BJ (cell line): ENCODE results near the gene GABRR2. TPM values are rescaled to one million over a fixed set of nuclear protein-coding genes. Genes with fewer than 3 reads are reported as not detected.
A peak's percentile ranks its signal among the peaks of the same experiment; 100 is the strongest.

Source experiments
- CTCF ChIA-PET: fragments of 350-600 bp; formaldehyde crosslinking; extraction: SDS; loops from one replicate; lab custom pipeline; 2021; ENCODE audit warnings: antibody characterized with exemption, inconsistent platforms; lab: Yijun Ruan, JAX
- POLR2A ChIA-PET: fragments of 300-600 bp; sonication (Branson Sonifier 250); formaldehyde crosslinking; extraction: SDS; loops from one replicate; lab custom pipeline; 2021; ENCODE audit warnings: antibody characterized with exemption; lab: Charles Lee
- DNase-seq: peaks from one replicate; pipeline ENCODE4 v3.0.0-alpha.2; 2011; ENCODE audit warnings: low read depth
- H3K27me3 ChIP-seq: 2 replicates; pipeline ENCODE4 v1.6.0; 2011; ENCODE audit warnings: low read length; ENCODE audit not compliant: control insufficient read depth, insufficient read depth
- H3K36me3 ChIP-seq: 2 replicates; pipeline ENCODE4 v1.5.1; 2011; ENCODE audit warnings: low read length; ENCODE audit not compliant: control insufficient read depth, insufficient read depth
- H3K4me3 ChIP-seq: 2 replicates; pipeline ENCODE4 v1.5.1; 2011; ENCODE audit warnings: low read depth, mild to moderate bottlenecking, control low read depth, low read length
- CTCF ChIP-seq: IDR thresholded peaks from 2 replicates; pipeline ENCODE4 v1.5.1; 2011; ENCODE audit warnings: low read depth, mild to moderate bottlenecking, control low read depth, inconsistent platforms, low read length, moderate library complexity; ENCODE audit not compliant: insufficient read depth
- polyA plus RNA-seq: library from polyadenylated mRNA; depleted of rRNA; stranded (reverse); fragments of >200 nt; gene quantifications from 2 replicates; pipeline ENCODE4 v1.2.3, GENCODE V29; 2011

GABRR2 gene
- polyA plus RNA-seq, 1 experiment, result 0.31 TPM

- Histone ChIP-seq H3K4me3 (no peak overlapping the region), H3K27me3 (no peaks in the 10 kb centered on the region), H3K36me3 (no peaks in the 10 kb centered on the region)
- no peak for TF ChIP-seq CTCF
- CTCF ChIA-PET, result interaction anchor here (0.7 to 2.1 kb wide), 2 partner anchors 268 to 332 kb away, joined by 3 to 6 read pairs; no protein-coding TSS in a partner anchor
- POLR2A ChIA-PET, result no interaction called here
- DNase-seq, result no peak
These were observed 63.9 kb downstream of the GABRR2 start for GRCh38 chr6:89251170-89251569.

GRCh38 chr6:89250239-89250638 is 64.9 kb downstream of the GABRR2 start:
- H3K36me3 ChIP-seq, result no peaks in the 10 kb centered on the region
- DNase-seq, result no peak
- no peak for TF ChIP-seq CTCF
- H3K27me3 ChIP-seq, result no peaks in the 10 kb centered on the region
- ChIA-PET POLR2A (no interaction called here), CTCF (interaction anchor here (1.0 to 2.1 kb wide), 2 partner anchors 127 to 267 kb away, joined by 3 to 6 read pairs; no protein-coding TSS in a partner anchor)
- H3K4me3 ChIP-seq, result no peak overlapping the region

- no peaks in the 10 kb centered on the region for H3K36me3 ChIP-seq
- H3K4me3 ChIP-seq, result no peak overlapping the region
- DNase-seq, result no peak
- no peak for TF ChIP-seq CTCF
- peaks cover 2% of the 10 kb centered on the region; the same call in 1 of the 2 replicates for H3K27me3 ChIP-seq
- ChIA-PET POLR2A (no interaction called here), CTCF (interaction anchor here (1.1 to 5.8 kb wide), 4 partner anchors 8 to 261 kb away, joined by 3 to 95 read pairs (median 5); no protein-coding TSS in a partner anchor)
These were observed 70.7 kb downstream of the GABRR2 start for GRCh38 chr6:89244241-89244985.

- DNase-seq, result no peak
- Histone ChIP-seq H3K36me3 (no peaks in the 10 kb centered on the region), H3K27me3 (peaks cover 2% of the 10 kb centered on the region; the same call in 1 of the 2 replicates), H3K4me3 (no peak overlapping the region)
- TF ChIP-seq CTCF, result no peak
- CTCF ChIA-PET, result interaction anchor here (0.6 to 5.8 kb wide), 13 partner anchors 8 to 268 kb away, joined by 3 to 95 read pairs (median 3); no protein-coding TSS in a partner anchor
- POLR2A ChIA-PET, result no interaction called here
These were observed 71.8 kb downstream of the GABRR2 start for GRCh38 chr6:89243331-89243629.

- no peak overlapping the region for H3K4me3 ChIP-seq
- TF ChIP-seq CTCF, result peak; percentile 55
- peaks cover 2% of the 10 kb centered on the region; the same call in 1 of the 2 replicates for H3K27me3 ChIP-seq
- CTCF ChIA-PET, result interaction anchor here (0.6 to 5.8 kb wide), 18 partner anchors 10 to 270 kb away, joined by 3 to 95 read pairs (median 4); no protein-coding TSS in a partner anchor
- H3K36me3 ChIP-seq, result no peaks in the 10 kb centered on the region
- POLR2A ChIA-PET, result interaction anchor here (0.6 kb wide), 1 partner anchor 260 kb away, joined by 3 read pairs; no protein-coding TSS in a partner anchor
- no peak for DNase-seq
These were observed 72.3 kb downstream of the GABRR2 start for GRCh38 chr6:89242574-89243330.
